HEK293 (cell line): ENCODE measurements around the gene MRFAP1.

ENCODE experiments used
- ATF2 ChIP-seq: fragments of 450-650 bp; formaldehyde crosslinking; IDR thresholded peaks from 2 replicates; pipeline ENCODE4 v1.5.1; 2016; ENCODE audit warnings: missing biosample characterization, missing genetic modification characterization, low read depth
- CTCF ChIP-seq: fragments of 450-650 bp; formaldehyde crosslinking; IDR thresholded peaks from 2 replicates; pipeline ENCODE4 v1.5.1; 2016; ENCODE audit warnings: missing biosample characterization, missing genetic modification characterization
- HIC1 ChIP-seq: fragments of 450-650 bp; formaldehyde crosslinking; IDR thresholded peaks from 2 replicates; pipeline ENCODE4 v1.5.1; 2016; ENCODE audit warnings: missing biosample characterization, missing genetic modification characterization
- ZNF114 ChIP-seq: fragments of 450-650 bp; formaldehyde crosslinking; IDR thresholded peaks from 2 replicates; pipeline ENCODE4 v1.5.0; 2017; ENCODE audit warnings: missing biosample characterization, missing genetic modification characterization
- ZNF18 ChIP-seq: fragments of 450-650 bp; formaldehyde crosslinking; IDR thresholded peaks from 2 replicates; pipeline ENCODE4 v1.5.1; 2016; ENCODE audit warnings: missing biosample characterization, missing genetic modification characterization
- ZNF514 ChIP-seq: fragments of 450-650 bp; formaldehyde crosslinking; IDR thresholded peaks from 2 replicates; pipeline ENCODE4 v1.5.1; 2016; ENCODE audit warnings: missing biosample characterization, missing genetic modification characterization
- ZNF843 ChIP-seq: fragments of 450-650 bp; formaldehyde crosslinking; IDR thresholded peaks from 2 replicates; pipeline ENCODE4 v1.5.1; 2016; ENCODE audit warnings: missing biosample characterization, missing genetic modification characterization

- TF ChIP-seq ZNF114 (tag by site-specific recombination) = no peak
- no peak for TF ChIP-seq CTCF (tag by site-specific recombination)
- no peak for TF ChIP-seq ZNF514 (tag by site-specific recombination)
- no peak for TF ChIP-seq ZNF843 (tag by site-specific recombination)
- no peak for TF ChIP-seq ZNF18 (tag by site-specific recombination)
- TF ChIP-seq ATF2 (tag by site-specific recombination) = no peak
- no peak for TF ChIP-seq HIC1 (tag by site-specific recombination)
Measured at GRCh38 chr4:6676722-6677558, 36.5 kb downstream of the MRFAP1 start.
